Mesenteric fat pad (tissue), 1 donor: ENCODE results near the gene UCHL3. TPM values are rescaled to one million over a fixed set of nuclear protein-coding genes. Genes with fewer than 3 reads are reported as not detected.

ENCODE experiments used
- DNase-seq: peaks from one replicate; pipeline ENCODE4 v3.0.0-alpha.2; 2020; ENCODE audit warnings: low spot score
- total RNA-seq: library from RNA; stranded (reverse); fragmentation: NEBNext Ultra II Directional; extraction: Animal tissue kit (Norgen Biotek cat#: 25700); gene quantifications from one replicate; pipeline ENCODE4 v1.2.1, GENCODE V29; 2021
- donor health status: DM: yes; HTN: yes; CAD: no.

The UCHL3 gene
- total RNA-seq, 1 donor from 2014 or later, result 38.8 TPM

DNA sequence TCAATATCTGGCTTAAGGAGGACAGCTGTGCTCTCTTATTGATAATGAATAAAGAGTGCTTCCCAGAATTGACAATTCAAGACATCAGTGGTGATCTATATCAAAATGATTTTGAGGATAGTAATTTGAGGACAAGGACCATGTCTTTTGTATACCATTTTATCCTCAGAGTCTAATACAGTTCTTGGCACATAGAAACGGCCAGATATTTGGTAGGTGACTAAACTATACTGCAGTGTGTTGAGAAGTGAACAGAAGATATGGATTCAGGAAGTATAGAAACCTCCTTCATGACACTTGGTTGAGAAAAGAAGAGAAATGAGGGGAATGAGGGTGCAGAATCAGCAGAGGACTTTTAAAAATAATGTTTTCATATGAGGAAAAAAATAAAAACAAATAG lies 70.4 kb downstream of the UCHL3 start:
- DNase-seq, result no peak

DNA sequence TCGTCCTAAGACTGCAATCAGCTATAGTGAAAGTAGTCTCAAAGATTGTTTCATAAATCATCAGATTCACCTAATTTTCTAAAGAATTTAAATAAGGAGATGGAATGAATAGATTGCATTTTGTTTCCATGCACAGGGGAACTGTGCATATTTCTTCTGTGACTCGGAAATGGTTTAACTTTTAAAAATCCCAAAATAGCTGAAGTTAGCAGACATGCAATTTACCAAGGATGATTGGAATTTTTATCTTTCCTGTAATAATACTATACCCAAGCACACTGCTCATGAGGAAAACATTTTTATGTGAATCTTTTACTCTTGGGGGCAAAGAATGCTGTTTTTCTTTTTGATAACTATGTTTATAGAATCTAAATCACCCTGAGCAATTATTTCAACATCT lies 71.6 kb downstream of the UCHL3 start:
- no peak for DNase-seq

DNA sequence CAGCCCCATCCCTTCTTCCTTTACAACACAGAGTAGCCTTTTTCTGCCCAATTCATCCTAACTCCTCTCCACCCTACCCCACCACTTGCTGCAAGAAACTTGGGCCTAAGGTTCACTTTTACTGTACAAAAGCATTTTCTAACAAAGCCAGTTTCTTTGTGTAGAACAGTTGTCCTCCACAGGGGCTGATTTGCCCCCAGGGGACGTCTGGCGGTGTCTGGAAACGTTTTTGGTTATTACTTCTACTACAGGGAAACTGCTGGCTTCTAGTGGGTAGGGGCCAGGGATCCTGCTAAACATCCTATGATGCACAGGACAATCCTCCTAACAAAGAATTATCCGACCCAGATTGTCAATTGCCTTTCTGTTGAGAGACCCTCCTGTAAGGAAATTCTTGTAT lies 79.2 kb downstream of the UCHL3 start:
- no peak for DNase-seq

DNA sequence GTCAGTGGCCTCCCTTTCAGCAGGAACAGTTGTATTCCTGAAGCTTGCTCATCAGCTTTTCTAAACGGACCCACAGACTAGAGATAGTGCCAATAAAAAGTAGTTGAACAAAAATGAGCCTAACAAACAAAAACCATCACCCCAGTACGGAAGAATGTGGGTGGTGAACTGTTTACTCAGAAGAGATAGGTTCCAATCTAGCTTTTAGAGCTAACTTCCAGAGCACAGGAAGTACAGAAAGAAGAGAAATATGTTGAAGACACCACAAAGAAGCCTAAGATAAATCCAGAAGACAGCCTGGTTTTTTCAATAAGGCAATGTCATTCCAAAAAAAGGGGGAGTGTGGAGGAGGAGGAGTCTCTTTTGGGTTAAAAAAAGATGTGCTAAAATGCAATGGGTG lies 83.7 kb downstream of the UCHL3 start:
- no peak for DNase-seq

DNA sequence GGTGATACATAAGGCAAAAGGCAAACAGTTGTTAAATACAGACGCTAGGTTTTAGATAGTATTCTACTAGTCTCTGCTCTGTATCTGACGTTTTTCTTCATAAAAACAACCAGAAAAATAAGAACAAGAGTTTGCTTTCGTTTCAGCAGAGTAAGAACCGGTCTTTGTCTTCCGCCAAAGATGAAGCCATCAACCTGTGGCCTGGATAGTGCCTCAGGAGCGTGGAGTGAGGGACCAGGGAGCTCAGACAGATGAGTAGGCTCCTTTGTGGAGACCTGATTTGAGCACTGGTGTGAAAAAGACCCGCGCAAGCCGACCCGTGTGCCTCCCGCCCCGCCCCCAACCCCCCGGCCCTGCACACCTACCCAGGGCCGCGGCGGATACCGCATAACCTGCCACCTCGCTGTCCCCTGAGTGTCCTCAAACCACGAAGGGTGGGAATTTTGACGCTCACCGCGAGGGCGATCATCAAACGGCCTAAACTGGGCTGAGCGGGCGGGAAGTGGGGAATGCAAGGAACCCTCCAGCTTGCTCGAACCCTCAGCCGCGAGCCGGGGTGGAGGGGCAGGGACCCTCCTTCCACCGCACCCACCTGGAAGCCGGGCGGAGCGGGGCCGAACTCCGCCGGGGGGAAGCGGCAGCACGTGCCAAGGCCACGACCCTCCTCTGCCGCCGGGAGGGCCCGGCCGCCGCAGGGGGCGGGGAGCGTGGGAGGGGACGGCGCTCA lies 85.7 kb downstream of the UCHL3 start:
- no peak for DNase-seq

DNA sequence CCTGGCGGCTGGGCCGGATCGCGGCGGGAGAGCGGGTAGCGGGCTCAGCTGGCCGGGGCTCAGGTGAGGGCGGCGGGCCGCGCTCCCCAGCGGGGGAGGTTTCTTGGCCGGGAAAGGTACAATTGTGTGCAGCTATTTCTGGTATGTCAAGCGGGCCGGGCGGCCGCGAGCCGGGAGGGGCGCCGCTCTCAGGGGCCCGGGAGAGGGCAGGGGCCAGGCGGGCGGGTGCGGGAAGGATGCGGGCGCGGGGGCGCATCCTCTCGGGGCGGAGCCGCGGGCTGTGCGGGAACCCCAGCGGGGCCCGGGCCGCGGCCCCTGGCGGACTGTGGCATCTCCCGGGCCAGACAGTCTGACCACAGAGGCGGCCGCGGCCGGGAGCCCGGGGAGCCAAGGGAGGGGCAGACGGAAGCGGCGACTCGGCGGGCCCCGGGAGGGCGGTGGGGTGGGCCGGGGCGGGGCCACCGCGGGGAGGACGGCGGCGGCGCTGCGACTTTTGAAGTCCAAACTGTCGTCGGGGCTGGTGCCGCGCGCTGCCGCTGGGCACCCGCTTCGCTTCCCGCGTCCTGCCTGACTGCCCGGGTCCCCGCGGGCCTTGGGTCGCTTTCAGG lies 86.3 kb downstream of the UCHL3 start, which contains the start of gene LMO7:
LMO7 (plus strand) TSS at position 503 of the 608 bp plus-strand sequence. CDS start 328 bp downstream, outside the sequence.
- DNase-seq, result no peak

DNA sequence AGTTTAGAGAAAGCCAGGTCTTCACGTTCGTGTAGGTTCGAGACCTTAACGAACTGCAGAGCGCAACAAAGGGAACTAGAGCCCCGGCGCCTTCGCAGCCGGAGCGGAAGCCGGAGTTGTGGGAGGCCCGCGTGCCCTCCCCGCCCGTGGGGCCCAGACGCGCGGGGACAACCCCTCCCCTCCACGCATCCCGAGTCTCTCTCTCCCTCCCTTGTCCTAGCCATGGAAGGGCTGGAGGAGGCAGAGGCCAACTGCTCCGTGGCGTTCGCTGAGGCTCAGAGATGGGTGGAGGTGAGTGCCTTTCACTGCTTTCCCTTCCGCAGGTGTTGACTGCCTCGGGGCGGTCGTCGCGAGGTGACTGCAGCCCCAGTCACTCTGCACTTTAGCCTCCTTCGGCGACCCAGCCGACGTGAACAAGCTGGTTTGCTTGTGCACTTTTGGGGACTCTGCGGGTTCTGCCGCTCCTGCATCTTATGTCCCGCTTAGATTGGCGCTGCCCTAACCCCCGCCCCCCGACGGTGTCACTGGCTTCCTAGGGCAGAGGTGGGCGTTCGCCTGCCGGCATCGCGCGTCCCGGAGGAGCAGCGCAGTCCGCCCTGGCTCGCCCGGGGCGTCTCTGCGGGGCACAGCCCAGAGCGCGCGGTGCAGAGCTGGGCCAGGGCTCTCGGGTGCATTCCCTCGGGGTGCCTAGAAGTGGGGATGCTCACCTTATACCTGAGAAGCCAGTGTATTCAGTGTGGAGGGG lies 87.0 kb downstream of the UCHL3 start:
- no peak for DNase-seq

DNA sequence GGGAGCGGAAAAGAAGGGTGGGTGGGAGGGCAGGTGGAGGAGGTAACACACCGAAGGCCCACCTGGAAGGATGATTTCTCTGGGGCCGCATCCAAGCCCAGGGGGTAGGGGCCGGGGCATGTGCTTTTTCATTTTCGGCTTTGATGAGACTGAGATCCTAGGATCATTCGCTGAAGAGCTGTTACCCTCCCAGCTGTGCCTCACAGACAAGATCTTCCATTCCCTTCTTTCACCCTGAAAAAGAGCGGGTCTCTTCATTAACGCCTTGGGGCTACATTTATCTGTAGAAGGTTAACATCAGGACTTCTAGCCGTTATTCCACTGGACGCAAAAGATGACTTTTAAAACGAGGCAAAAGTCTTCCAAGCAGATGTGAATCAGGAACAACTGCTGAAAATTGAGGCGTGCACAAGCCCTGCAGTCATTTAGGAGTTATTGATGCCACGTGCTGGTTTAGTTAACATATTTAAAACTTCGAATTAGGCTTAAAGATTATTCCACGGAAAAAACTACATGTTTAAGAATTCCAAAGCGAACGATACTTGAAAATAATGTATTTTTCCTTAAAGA lies 87.7 kb downstream of the UCHL3 start:
- DNase-seq, result no peak

DNA sequence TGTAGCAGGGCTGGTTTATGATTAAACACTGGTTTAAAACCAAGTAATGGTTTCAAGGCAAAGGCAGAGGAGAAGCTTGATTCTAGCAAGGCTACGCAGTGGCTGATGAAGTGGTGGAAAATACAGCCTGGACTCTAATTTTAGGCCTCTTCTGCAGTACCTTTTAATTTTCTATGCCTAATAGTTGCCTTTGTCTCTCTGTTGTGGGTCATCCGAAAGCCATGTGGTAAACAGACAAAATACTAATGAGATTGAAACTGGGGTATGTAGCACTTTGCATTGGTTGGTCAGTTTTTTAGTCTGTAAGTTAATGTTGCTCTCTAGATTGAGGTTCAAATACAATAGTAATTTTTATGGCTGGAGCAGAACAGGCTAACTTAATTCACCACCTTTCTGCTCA lies 89.9 kb downstream of the UCHL3 start:
- DNase-seq, result no peak

DNA sequence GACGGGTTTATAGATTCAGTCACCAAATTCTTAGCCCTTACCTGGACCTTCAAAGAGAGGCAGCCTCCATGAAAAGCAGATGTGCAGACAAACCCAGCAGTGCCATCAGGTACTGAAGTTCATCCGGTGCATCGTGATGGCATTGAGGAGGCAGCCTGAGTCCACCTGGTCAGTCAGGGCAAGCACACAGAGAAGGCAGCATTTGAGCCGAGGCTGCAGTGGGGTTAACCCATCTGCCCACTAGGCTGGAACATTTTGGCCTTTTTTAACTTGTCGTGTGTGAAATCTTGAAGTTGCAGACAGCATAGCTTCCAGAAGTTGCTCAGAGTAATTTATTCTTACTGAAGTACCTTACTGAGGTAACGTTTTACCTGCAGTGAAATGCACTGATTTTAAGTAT lies 91.4 kb downstream of the UCHL3 start:
- DNase-seq, result no peak

DNA sequence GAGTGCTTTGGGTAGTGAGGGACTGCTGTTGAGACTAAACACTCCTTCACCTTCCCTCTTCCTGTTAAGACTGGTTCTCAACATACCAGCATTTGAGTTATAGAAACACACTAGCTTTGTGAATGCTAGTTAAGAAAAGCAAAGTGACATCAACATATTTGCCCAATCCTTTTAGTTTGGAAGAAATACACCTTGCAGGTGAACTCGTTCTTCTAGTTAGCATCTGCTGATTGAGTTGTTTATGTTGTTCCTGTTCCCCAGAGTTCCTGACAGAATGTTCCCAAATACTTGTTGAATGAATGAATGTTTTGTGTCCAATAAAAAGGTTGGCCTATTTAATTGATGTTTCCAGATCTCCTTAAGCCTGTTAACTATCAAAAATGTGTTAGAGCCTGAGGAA lies 93.6 kb downstream of the UCHL3 start:
- DNase-seq, result no peak

DNA sequence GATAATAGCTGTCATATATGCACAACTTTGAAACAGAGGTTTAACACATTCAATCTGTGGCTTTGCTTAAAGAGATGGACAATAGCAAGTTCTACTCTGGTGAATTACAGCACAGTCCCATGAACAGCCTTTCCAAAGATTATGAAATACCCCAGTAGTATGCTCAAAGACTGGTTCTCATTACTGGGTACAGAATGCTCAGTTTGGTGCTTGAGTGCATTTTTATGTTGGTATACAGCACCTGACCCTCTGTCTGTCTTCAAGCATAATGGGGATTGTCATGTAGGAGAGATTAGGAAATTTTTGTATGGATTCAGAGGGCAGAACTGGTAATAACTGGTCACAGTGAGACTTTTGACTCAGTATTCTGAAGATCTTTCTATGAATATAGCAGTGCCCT lies 94.1 kb downstream of the UCHL3 start:
- DNase-seq, result no peak

DNA sequence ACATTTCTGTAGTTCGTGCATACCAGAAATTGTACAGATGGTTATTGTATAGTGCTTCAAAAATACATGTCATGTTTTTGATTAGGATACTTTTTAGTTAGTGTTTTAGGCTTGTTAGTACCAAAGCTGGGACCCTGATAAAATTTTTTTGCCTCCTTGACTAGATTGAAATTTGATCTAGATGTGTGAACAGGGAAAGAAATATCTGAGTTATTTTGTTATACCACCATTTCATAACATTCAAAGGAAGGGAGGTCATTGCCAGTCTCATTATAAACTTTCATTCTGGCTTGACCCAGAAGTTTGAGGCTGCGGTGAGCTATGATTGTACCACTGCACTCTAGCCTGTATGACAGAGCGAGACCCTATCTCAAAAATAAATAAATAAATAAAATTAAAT lies 95.5 kb downstream of the UCHL3 start:
- no peak for DNase-seq

DNA sequence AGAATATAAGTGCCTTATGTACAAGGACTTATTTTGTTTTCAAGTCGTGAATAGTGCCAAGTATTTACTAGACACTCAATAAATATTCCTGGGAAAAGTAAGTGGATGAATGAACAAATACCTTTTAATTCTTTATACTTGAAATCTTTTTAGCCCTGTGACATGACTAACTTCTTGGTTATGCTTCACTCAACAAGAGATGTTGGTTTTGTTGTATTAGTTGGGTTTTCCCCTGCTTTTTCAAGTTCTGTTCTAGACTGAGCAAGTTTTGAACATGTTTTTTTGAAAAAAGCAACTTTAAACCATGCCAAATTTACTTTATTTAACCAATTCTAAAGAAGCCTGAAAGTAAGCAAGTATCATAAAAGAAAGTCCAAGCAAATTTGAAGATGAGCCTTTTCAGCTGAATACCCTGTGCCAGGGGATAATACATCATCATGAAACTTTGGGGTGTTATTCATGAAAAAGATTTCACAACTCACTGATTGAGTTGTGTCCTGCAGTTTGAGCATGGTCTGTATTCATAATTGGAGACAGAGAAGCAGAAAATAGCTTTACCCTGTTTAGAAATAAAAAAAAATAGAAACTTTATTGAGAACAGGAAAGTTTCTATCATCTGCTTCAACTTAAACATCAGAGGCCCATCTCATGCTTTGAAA lies 97.7 kb downstream of the UCHL3 start:
- no peak for DNase-seq

DNA sequence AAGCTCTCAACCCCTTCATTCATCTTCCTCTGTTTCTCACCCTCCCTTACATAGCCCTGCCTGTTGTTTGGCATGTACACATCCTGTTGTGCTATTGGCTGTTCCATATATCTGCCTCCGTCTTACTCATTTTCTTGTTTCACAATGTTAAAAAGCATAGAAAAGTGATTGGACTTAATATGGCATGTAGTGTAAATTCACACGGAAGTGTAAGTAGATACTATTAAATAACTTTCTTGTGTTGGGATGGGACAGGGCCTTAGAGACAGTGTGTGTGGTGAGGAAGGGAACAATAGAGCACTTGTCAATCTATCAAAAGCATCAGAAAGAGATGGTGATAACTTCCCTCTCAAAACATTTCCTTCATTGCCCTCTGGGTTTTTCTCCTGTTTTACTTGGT lies 98.9 kb downstream of the UCHL3 start:
- DNase-seq, result no peak

DNA sequence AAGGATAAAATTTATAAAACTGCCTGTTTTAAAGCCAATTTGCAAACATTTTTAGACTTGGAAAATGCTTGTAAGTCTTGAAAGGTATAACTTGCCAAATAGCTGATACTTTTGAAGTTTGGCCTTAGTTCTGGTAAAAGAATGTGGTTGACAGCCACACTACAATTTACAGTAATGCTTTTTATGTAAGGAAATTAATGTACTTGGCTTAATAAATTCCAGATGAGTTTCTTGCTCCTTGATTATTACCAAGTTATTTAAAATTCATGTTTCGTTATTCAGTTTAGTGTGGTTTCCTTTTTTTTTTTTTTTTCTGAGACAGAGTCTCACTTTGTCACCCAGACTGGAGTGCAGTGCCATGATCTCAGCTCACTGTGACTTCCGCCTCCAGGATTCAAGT lies 101.4 kb downstream of the UCHL3 start:
- no peak for DNase-seq

DNA sequence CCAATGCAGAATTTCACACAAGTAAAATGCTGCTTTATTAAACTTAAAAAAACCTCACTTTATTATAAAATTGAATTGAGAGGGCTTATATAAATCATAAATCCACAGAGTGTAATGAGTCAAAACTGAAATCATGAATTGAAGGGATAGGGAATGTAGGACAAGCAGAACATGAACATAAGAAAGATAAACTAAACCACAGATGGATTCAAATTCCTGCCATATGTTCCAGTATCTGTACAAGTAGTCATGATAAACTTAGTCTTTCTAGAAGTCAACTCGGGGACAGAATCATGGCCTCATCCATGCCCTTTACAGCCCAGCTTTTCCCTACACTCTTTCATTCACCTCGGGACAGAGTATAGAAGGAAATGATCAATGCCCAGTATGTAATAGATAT lies 103.1 kb downstream of the UCHL3 start:
- no peak for DNase-seq
